ENCODE data around the gene GABBR2.

The GABBR2 gene

GRCh38 chr9:98342820-98343210, 365.9 kb downstream of the GABBR2 start:
- no peak for DNase-seq (ENCODE audit: low read depth in 2 of 2)

DNA sequence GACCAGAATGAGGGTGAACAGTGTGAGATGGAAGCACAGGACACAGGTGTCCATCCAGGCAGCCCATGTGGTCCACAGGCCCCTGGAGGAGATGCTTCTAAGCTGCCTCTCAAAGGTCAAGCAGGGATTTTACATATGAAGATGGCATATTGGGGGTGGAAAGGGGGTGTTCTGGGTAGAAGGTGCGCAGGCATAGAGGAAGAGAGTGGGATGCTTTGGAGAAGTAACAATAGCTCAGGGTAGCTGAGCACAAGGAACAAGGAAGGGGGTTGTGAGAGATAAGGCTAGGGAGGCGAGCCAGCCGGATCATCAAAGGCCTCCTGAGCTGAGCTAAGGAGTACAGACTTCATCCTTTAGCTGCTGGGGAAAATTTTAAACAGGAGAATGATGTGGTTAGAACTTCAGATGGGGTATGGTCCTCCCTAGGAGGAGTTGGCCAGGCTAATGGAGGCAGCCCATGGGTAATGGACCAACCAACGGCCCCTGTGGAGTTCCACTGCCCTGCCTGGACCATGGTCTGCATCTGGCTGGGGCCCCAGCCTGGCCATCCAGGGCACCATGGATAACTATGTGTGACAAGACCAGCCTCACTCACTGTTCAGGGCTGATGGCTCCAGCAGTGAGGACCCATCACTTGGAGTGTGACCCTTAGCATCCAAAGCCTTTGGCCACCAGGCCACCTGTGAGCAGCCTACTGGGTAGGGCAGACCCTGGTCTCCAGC, 366.5 kb downstream of the GABBR2 start:
- no peak for DNase-seq (ENCODE audit: low read depth in 2 of 2)

GRCh38 chr9:98341157-98342097, 367.3 kb downstream of the GABBR2 start:
- DNase-seq (ENCODE audit: low read depth in 2 of 2) = no peak

DNA sequence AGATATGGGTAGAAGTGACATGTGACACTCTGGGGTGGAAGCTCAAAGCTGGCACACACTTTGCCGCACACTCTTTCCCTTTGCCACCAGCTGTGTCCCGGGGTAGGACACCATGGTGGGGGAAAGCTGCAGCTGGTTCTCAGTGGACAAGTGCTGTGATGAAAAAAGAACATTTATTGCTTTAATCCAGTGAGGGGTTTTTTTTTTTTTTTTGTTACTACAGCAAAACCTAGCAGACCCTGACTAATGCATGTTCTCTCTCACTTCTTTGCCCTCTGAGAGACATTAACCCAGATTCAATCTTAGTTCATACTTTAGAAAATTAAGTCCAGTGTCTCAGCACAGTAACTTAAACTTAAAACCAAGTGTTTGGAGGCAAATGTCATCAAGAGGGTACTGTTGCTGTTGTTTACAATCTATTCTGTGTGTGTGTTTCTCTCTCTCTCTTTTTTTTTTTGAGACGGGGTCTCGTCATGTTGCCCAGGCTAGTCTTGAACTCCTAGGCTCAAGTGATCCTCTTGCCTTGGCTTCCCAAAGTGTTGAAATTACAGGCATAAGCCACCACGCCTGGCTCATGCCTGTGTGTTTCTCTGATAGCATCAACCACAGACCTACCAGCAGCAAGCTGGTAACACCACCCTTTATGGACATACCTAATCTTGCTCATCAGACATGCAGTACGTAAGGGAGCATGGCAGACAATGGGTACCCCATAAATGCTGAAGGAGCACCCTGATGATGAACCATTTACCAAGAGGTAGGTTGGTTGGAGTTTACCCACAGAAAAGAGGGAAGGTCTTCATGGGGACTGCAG, 368.5 kb downstream of the GABBR2 start:
- DNase-seq (ENCODE audit: low read depth in 2 of 2) = no peak

DNA sequence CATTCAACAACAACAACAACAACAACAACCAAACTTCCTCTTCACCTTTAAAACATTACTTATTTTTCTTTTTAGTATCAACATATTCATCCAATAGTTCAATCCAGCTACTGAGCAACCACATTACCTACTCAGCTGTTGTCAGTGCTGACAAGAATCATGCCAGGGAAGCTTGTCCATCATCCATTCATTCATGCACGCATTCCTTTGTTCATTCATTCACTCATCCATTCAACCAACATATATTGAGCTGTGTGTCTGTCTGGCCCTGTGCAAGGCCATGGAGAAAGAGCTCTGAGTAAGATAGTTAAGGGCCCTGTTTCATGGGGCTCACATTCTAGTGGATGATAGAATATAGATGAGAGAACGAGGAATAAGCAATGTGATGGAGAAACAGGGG, 373.1 kb downstream of the GABBR2 start:
- no peak for DNase-seq (ENCODE audit: low read depth in 2 of 2)

GRCh38 chr9:98334796-98335195, 373.9 kb downstream of the GABBR2 start:
- DNase-seq (ENCODE audit: low read depth in 2 of 2) = no peak

DNA sequence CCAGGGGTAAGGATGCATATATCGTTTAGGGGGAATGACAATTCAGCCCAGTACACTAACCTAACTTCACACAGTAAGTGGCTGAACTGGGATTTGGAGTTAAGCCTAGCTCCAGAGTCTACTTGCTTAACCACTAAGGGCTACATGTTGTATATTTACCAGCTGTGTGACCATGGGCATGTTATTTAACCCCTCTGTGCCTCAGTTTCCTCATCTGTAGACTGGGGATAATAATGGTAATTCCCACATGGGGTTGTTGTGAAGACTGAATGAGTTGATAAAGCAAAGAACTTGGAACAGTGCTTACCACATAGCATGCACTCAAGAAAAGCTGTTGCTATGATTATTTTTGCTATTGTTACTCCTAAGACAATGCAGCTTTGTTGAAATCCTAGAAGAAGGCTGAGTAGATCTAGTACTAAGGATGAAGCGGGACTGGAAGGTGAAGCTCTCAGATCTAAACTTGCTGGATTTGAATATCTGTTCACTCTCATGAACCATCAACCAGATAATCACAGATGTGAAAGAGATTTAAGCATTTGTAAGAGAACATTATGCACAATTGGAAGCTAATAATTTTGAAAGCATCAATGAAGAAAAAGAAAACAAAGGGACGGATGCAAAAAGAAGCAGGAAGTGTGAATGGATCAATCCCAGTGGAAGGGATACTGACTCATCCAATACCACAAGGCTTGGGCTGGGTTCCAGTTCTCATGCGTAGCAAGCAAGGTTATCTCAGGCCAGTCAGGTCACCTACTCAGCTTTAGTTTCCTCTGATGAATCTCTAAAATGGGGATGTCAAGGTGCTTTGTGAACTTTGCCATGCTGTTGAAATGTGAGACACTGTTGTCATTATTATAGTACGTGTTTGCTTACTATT, 374.8 kb downstream of the GABBR2 start:
- DNase-seq (ENCODE audit: low read depth in 2 of 2) = no peak

GRCh38 chr9:98332405-98332831, 376.3 kb downstream of the GABBR2 start:
- no peak for DNase-seq (ENCODE audit: low read depth in 2 of 2)

- no peak for DNase-seq (ENCODE audit: low read depth in 2 of 2)
Observed at GRCh38 chr9:98331536-98332259, 377.0 kb downstream of the GABBR2 start.

DNA sequence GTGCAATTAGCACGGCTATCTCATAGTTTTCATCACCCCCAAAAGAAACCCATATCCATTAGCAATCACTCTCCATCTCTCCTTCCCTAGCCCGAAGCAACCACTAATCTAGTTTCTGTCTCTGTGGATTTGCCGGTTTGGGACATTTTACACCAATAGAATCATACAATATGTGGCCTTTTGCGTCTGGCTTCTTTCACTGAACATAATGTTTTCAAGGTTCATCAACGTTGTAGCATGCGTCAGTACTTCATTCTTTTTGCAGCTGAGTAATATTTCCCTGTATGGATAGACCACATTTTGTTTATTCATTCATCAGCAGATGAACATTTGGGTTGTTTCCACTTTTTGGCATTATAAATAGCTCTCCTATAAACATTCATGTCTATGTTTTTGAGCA, 377.9 kb downstream of the GABBR2 start:
- DNase-seq (ENCODE audit: low read depth in 2 of 2) = no peak

DNA sequence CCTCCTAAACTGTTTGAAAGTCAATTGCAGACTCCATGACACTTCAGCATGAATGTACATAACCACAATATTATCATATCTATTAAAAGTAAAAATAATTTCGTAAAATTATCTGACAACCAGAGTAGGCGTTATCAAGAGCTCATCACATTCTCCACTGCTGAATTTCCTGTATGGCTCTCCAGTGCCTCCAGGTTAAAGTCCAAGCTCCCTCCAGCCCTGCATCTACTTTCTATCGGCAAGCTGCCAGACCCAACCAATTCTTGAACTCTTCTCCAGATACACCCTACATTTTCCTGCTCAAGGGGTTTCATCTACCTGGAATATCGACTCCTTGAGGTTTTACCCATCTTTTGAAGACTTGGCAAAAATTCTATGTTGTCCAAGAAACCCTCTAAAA, 378.8 kb downstream of the GABBR2 start:
- DNase-seq (ENCODE audit: low read depth in 2 of 2) = no peak

GRCh38 chr9:98329281-98329680, 379.5 kb downstream of the GABBR2 start:
- no peak for DNase-seq (ENCODE audit: low read depth in 2 of 2)

DNA sequence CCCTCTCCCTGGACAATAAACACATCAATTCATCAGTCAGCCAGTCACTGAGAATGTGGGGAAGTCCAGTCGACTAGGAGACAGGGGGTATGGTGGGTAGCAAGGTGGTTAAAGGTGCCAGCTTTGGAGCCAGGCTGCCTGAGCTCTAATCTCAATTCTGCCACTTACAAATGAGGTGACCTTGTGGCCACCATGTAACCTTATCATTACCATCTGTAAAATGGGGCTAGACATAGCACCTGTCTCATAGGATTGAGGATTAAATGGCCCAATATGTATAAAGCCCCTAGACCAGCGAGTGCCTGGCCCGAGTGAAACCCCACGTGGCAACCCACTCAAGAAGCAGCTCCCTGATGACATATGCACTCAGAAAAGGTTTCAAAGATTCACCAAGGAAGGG, 380.0 kb downstream of the GABBR2 start:
- DNase-seq (ENCODE audit: low read depth in 2 of 2) = no peak

GRCh38 chr9:98328141-98328540, 380.6 kb downstream of the GABBR2 start:
- no peak for DNase-seq (ENCODE audit: low read depth in 2 of 2)

DNA sequence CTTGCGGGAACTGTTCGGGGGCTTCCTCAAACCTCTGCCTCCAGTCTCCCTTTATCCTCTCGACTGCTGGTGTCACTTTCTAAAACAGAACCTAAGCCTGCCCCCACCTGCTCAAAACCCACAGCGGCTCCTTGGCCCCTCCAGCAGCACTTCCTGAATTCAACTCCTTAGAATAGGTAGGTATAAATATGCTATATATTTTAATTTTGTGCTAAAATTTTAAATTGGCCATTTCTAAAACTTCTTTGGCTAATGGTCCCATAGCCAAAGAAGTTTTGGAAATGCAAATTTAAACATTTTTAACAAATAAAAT, 381.5 kb downstream of the GABBR2 start:
- DNase-seq (ENCODE audit: low read depth in 2 of 2) = no peak

- no peak for DNase-seq (ENCODE audit: low read depth in 2 of 2)
Observed at GRCh38 chr9:98326459-98327248, 382.1 kb downstream of the GABBR2 start.

DNA sequence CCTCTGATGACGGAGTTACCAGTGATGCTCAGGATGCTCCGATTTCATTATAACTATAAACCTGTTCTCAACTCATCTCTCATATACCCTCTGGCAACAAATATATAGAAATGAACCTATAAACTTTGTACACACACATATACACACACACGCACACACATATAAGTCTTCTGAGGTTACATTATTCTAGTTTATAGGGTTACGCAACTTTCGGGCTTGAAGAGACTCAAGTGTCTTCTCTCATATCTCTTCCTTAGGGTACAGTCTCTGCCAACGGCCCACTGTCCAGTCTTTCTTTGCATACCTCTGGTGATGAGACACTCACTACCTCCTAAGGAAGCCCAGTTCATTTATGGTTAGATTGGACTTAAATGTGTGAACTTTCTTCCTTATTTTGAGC, 383.9 kb downstream of the GABBR2 start:
- DNase-seq (ENCODE audit: low read depth in 2 of 2) = no peak

DNA sequence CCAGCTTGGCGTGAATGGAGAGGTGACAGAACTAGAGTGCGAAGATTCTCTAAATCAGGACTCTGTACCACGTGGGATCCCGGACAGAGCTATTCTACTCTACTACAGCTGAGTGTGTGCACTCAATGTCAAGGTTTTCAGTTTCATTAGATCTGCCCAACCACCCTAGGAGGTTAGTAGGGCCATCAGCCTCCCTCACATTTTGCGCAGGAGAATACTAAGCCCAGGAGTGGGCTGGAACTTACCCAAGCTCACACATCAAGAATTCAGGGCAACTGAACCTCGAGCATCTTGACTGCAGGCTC, 385.0 kb downstream of the GABBR2 start:
- no peak for DNase-seq (ENCODE audit: low read depth in 2 of 2)

DNA sequence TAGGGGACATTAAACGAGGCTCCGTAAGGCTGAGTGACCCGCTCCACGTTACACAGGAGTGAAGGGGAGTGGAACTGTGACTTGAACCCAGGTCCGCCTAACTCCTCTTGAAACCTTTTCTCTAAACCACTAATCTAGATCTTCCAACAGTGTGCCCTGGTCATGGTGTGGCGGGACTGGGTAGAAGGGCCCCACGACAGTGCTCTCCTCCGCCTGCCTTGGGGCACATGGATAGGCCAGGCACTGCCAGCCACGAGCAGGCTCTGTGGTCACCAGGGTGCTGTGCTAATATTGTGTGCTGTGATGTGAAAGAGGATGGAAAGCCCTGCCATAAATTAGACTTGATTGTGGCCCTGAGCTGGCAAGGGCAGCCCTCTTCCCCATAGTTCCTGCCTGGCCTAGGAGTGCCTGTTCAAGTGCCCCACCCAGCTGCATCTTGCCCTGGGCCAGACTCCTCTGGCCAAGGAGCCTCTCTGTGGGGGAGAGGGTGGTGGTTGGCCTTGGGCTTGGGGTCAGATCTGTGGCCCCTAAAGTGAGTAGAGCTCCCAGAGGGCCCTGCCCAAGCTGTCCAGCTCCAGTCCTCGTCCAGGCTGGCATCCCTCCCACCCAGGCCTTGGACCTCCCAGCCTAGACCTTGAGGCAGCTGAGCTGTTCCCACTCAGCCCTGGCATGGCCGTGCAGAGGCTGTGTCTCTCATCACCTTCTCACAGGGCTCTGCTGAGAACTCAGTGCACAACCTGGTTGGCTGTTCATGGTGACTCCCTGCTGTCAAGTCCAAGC, 385.5 kb downstream of the GABBR2 start:
- DNase-seq (ENCODE audit: low read depth in 2 of 2) = no peak
